NCI-H748 (cell line): ENCODE data around the gene HIC1.

Experiments
- DNase-seq: peaks from one replicate; lab custom pipeline; 2025; ENCODE audit not compliant: unreplicated experiment; lab: John Stamatoyannopoulos, UW

The HIC1 gene

GRCh38 chr17:2024572-2025219 lies 30.2 kb upstream of the HIC1 start:
- peak; percentile 56 for DNase-seq

- peak; percentile 83 for DNase-seq
Measured at GRCh38 chr17:2025220-2025621, 29.7 kb upstream of the HIC1 start, which contains the start of gene RTN4RL1. Gene RTN4RL1 (minus strand): TSS chr17:2025334. CDS start chr17:2024865, 469 bp downstream.

GRCh38 chr17:2025622-2026309 lies 29.1 kb upstream of the HIC1 start:
- DNase-seq: peak; percentile 75

GRCh38 chr17:2027528-2028233 lies 27.2 kb upstream of the HIC1 start:
- DNase-seq: no peak

GRCh38 chr17:2028234-2028614 lies 26.7 kb upstream of the HIC1 start:
- no peak for DNase-seq

GRCh38 chr17:2028737-2029136 lies 26.2 kb upstream of the HIC1 start:
- no peak for DNase-seq

GRCh38 chr17:2029911-2030778 lies 24.8 kb upstream of the HIC1 start, which contains the start of gene DPH1:
Gene DPH1 (plus strand): TSS chr17:2030153. CDS start chr17:2030170, 17 bp downstream.
- DNase-seq: peak; percentile 95

- no peak for DNase-seq
Measured at GRCh38 chr17:2030779-2031163, 24.1 kb upstream of the HIC1 start.

- no peak for DNase-seq
Measured at GRCh38 chr17:2033153-2033552, 21.8 kb upstream of the HIC1 start.

GRCh38 chr17:2034157-2034556 lies 20.7 kb upstream of the HIC1 start:
- no peak for DNase-seq

GRCh38 chr17:2034806-2035540 lies 19.9 kb upstream of the HIC1 start:
- no peak for DNase-seq

- no peak for DNase-seq
Measured at GRCh38 chr17:2035541-2036488, 19.1 kb upstream of the HIC1 start.

GRCh38 chr17:2037155-2037554 lies 17.7 kb upstream of the HIC1 start:
- no peak for DNase-seq

GRCh38 chr17:2040219-2040827 lies 14.6 kb upstream of the HIC1 start:
- no peak for DNase-seq

- DNase-seq: no peak
Measured at GRCh38 chr17:2040942-2041560, 13.9 kb upstream of the HIC1 start.

GRCh38 chr17:2041561-2042389 lies 13.1 kb upstream of the HIC1 start, which contains the start of gene OVCA2:
Gene OVCA2 (plus strand): TSS chr17:2042022. CDS start chr17:2042048, 26 bp downstream.
- DNase-seq: peak; percentile 99

GRCh38 chr17:2042390-2042847 lies 12.5 kb upstream of the HIC1 start:
- peak; percentile 71 for DNase-seq
